ENCODE data around the gene FCN1.

DNA sequence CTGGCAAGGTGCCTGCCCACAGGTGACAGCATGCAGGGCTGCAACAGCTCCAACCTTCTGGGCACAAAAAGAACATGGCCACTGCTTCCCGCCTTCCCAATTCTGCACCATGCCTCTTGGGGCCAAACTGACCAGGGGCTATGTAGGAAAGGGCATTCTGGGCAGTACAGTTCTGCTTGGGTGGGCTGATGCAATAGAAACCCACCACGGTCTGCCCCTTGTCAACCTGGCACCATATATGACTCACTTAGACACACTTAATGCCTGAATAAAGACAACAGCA, 40.2 kb upstream of the FCN1 start:
- no peak for TF ChIP-seq ZFP3 (CRISPR knock-in tag; IDR thresholded peaks at IDR 0.05)
- TF ChIP-seq, protein P1, sequence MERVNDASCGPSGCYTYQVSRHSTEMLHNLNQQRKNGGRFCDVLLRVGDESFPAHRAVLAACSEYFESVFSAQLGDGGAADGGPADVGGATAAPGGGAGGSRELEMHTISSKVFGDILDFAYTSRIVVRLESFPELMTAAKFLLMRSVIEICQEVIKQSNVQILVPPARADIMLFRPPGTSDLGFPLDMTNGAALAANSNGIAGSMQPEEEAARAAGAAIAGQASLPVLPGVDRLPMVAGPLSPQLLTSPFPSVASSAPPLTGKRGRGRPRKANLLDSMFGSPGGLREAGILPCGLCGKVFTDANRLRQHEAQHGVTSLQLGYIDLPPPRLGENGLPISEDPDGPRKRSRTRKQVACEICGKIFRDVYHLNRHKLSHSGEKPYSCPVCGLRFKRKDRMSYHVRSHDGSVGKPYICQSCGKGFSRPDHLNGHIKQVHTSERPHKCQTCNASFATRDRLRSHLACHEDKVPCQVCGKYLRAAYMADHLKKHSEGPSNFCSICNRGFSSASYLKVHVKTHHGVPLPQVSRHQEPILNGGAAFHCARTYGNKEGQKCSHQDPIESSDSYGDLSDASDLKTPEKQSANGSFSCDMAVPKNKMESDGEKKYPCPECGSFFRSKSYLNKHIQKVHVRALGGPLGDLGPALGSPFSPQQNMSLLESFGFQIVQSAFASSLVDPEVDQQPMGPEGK (CRISPR knock-in tag; IDR thresholded peaks at IDR 0.05; ENCODE audit: borderline replicate concordance), result no peak

Measured in SK-N-SH treated with all-trans-retinoic acid at 6 μM for 48 hours (cell line).